ENCODE measurements around the gene SWAP70. TPM values are rescaled to one million over a fixed set of nuclear protein-coding genes. Genes with fewer than 3 reads are reported as not detected.

SWAP70 gene
- total and polyA plus RNA-seq, 10 of the 15 experiments (the other 5 are each of a cell fraction or from before 2014, with no cell fraction given): 20.6 to 62.4 (median 41.7) TPM

GRCh38 chr11:9738116-9738515 is 74.2 kb downstream of the SWAP70 start:
- 2% methylated on average over 3 of the region's 3 CpGs for WGBS (ENCODE audit: insufficient coverage, insufficient replicate concordance, low lambda C conversion rate, missing lambda C conversion rate)
- Histone ChIP-seq H3K27ac (ENCODE audit: control insufficient read depth, insufficient read depth) (no peak overlapping the region), H3K4me3 (no peak overlapping the region), H3K79me2 (ENCODE audit: control insufficient read depth, insufficient read depth, low read length) (peaks cover 2% of the 10 kb centered on the region), H3K36me3 (ENCODE audit: control insufficient read depth in 2 of 2, insufficient read depth in 2 of 2, low read length in 1 of 2) (peaks cover 3 to 23% of the 10 kb centered on the region in 2 experiments; a peak in 3 of 4 replicates), H3K27me3 (replicated peaks in 1 of 2; ENCODE audit: control insufficient read depth in 2 of 2, insufficient read depth in 2 of 2, low read length in 1 of 2) (no peaks in the 10 kb centered on the region), H4K20me1 (ENCODE audit: control insufficient read depth, insufficient read depth) (no peaks in the 10 kb centered on the region), H3K9ac (ENCODE audit: control insufficient read depth, insufficient read depth, low read length) (no peak overlapping the region), H3K4me2 (ENCODE audit: control insufficient read depth, insufficient read depth) (no peak overlapping the region), H2AFZ (ENCODE audit: control insufficient read depth, low read depth, low read length) (no peak overlapping the region), H3K9me3 (replicated peaks; ENCODE audit: control insufficient read depth, insufficient read depth, low read length) (peaks cover 9% of the 10 kb centered on the region; the same call in 2 of the 3 replicates), H3K4me1 (ENCODE audit: control insufficient read depth, insufficient read depth, low read length) (peaks cover 44% of the 10 kb centered on the region)
- no peak for DNase-seq (ENCODE audit: low read depth, low spot score)
- no peak for TF ChIP-seq ELK1 (IDR thresholded peaks at IDR 0.05; ENCODE audit: low read depth, low read length)
- TF ChIP-seq PAX8 (IDR thresholded peaks at IDR 0.05): no peak
- no peak for TF ChIP-seq ZBTB4 (CRISPR knock-in tag; IDR thresholded peaks at IDR 0.05)
- TF ChIP-seq ZBTB40 (IDR thresholded peaks at IDR 0.05; ENCODE audit: borderline replicate concordance): no peak
- intact Hi-C loops (cut with micrococcal nuclease; ENCODE audit: unreplicated experiment): no loop called here
- ChIA-PET CTCF (interaction anchor here (0.5 to 3.1 kb wide), 2 partner anchors 10 to 289 kb away, joined by 3 to 20 read pairs; no protein-coding TSS in a partner anchor), SMC1A (ENCODE audit: uncharacterized antibody, unreplicated experiment) (interaction anchor here (0.7 to 5.8 kb wide), 10 partner anchors 9 to 278 kb away, joined by 3 to 39 read pairs (median 4); no protein-coding TSS in a partner anchor), RAD21 (ENCODE audit: unreplicated experiment) (interaction anchor here (1.2 to 1.5 kb wide), 4 partner anchors 11 to 136 kb away, joined by 3 to 4 read pairs (median 4); no protein-coding TSS in a partner anchor), POLR2A (interaction anchor here (1.2 to 1.4 kb wide), 2 partner anchors 12 to 18 kb away, joined by 4 read pairs; no protein-coding TSS in a partner anchor)
- in situ Hi-C loops (cut with MboI): no loop called here
- no peak; the same call in 2 of the 3 replicates for ATAC-seq
- no peak for FAIRE-seq
- BruUV-seq (replicated peaks): no TSS peak

All from GM12878 (cell line).